HL-60 (cell line): ENCODE results near the gene KLF1.

Source experiments
- DNase-seq, 2 experiments: peaks; one replicate each; pipeline ENCODE4 v3.0.0-alpha.2; 2010 to 2020; ENCODE audit warnings: low read depth in 1 of 2, low spot score in 1 of 2
- H3K27ac ChIP-seq: fragments of 250-450 bp; sonication (Bioruptor Pico); replicated peaks from 2 replicates; pipeline ENCODE4 v1.5.1; 2020; ENCODE audit warnings: mild to moderate bottlenecking, moderate library complexity
- H3K27me3 ChIP-seq: fragments of 250-450 bp; sonication (Bioruptor Pico); 2 replicates; pipeline ENCODE4 v1.5.1; 2021; ENCODE audit warnings: mild to moderate bottlenecking, moderate library complexity; ENCODE audit not compliant: insufficient read depth, poor library complexity, severe bottlenecking
- H3K4me3 ChIP-seq: replicated peaks from 2 replicates; pipeline ENCODE4 v1.5.1; 2011; ENCODE audit warnings: mild to moderate bottlenecking, control low read depth, low read length; ENCODE audit not compliant: insufficient read depth
- GABPA ChIP-seq: IDR thresholded peaks from 2 replicates; pipeline ENCODE4 v1.6.1; 2012; ENCODE audit warnings: low read depth
- POLR2AphosphoS5 ChIP-seq: IDR thresholded peaks from 2 replicates; pipeline ENCODE4 v1.6.1; 2012; ENCODE audit warnings: low read depth
- SPI1 ChIP-seq: IDR thresholded peaks from 2 replicates; pipeline ENCODE4 v1.6.1; 2012; ENCODE audit warnings: low read depth, mild to moderate bottlenecking, borderline replicate concordance
- TF ChIP-seq, protein P1 (sequence below): IDR thresholded peaks from 2 replicates; pipeline ENCODE4 v1.6.1; 2012; ENCODE audit warnings: low read depth; ENCODE audit not compliant: insufficient replicate concordance
- TF ChIP-seq, protein P2 (sequence below): IDR thresholded peaks from one replicate; pipeline ENCODE4 v1.5.1; 2011; ENCODE audit warnings: low read length, control low read depth, inconsistent platforms; ENCODE audit not compliant: insufficient read depth

The KLF1 gene

DNA sequence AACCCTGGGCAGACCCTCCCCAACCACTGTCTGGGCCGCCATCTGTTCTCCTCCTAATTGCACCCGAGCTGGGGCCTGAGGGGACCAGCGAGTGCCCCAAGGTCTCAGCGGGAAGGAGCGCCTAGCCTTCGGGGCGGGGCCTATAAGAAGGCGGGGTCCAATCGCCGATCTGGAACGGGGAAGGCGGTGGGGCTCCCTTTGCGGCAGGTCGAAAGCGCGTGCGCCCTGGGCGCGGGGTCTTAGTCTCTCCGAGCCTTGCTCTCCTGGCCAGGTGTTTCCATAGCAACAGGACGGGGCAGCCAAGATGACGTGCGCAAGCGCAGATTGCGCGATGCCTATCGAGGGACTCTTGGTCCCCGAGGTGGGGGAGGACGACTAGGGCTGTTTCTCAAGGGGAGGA lies 45.9 kb downstream of the KLF1 start:
- DNase-seq: no peak
- Histone ChIP-seq H3K27me3 (peaks cover 56% of the 10 kb centered on the region), H3K4me3 (no peak overlapping the region), H3K27ac (no peak overlapping the region)
- TF ChIP-seq, protein P1, sequence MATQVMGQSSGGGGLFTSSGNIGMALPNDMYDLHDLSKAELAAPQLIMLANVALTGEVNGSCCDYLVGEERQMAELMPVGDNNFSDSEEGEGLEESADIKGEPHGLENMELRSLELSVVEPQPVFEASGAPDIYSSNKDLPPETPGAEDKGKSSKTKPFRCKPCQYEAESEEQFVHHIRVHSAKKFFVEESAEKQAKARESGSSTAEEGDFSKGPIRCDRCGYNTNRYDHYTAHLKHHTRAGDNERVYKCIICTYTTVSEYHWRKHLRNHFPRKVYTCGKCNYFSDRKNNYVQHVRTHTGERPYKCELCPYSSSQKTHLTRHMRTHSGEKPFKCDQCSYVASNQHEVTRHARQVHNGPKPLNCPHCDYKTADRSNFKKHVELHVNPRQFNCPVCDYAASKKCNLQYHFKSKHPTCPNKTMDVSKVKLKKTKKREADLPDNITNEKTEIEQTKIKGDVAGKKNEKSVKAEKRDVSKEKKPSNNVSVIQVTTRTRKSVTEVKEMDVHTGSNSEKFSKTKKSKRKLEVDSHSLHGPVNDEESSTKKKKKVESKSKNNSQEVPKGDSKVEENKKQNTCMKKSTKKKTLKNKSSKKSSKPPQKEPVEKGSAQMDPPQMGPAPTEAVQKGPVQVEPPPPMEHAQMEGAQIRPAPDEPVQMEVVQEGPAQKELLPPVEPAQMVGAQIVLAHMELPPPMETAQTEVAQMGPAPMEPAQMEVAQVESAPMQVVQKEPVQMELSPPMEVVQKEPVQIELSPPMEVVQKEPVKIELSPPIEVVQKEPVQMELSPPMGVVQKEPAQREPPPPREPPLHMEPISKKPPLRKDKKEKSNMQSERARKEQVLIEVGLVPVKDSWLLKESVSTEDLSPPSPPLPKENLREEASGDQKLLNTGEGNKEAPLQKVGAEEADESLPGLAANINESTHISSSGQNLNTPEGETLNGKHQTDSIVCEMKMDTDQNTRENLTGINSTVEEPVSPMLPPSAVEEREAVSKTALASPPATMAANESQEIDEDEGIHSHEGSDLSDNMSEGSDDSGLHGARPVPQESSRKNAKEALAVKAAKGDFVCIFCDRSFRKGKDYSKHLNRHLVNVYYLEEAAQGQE: no peak
- TF ChIP-seq, protein P2, sequence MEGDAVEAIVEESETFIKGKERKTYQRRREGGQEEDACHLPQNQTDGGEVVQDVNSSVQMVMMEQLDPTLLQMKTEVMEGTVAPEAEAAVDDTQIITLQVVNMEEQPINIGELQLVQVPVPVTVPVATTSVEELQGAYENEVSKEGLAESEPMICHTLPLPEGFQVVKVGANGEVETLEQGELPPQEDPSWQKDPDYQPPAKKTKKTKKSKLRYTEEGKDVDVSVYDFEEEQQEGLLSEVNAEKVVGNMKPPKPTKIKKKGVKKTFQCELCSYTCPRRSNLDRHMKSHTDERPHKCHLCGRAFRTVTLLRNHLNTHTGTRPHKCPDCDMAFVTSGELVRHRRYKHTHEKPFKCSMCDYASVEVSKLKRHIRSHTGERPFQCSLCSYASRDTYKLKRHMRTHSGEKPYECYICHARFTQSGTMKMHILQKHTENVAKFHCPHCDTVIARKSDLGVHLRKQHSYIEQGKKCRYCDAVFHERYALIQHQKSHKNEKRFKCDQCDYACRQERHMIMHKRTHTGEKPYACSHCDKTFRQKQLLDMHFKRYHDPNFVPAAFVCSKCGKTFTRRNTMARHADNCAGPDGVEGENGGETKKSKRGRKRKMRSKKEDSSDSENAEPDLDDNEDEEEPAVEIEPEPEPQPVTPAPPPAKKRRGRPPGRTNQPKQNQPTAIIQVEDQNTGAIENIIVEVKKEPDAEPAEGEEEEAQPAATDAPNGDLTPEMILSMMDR: no peak
- TF ChIP-seq POLR2AphosphoS5 (no peak), GABPA (no peak), SPI1 (no peak)

DNA sequence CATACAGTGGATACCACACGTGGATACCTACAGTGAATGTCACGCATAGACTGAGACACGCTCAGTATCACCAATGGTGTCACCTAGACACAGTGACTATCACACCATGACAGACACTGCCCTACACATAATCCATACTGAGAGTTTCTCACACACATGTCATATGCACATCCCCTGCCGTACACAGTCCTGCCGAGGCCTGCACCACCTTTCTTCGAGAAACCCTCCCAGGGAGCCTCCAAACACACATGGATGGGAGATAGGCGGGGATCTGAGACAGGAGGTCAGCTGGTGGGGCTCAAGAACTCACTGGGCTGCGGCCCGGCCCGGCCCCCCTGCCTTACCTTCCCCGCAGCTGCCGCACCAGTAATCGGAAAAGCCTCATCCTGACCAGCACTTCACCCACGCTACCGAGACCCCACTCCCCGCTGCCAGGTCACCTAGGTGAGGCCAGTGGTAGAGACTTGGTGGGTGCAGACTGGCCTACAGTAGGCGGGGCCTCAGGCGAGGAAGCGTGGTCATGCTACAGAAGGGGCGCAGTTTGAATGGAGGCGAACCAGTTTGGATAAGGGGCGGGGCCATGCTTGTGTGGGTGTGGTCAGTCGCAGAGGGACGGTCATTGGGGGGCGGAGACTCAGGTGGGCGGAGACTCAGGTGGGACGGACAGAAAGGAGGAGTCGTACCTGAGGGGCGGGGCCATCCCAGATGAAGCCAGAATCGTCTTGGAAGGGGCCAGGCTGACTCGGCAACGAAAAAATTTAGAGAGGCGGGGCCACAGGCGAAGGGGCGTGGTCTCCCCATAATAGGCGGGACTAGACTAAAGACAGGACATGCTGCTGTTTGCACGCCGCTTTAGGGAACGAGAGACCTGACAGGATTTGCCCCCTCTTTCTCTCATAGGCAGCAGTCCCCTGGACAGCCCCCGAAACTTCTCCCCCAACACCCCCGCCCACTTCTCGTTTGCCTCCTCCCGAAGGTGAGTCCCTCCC lies 46.6 kb downstream of the KLF1 start:
- peak; percentile 35 to 44 for DNase-seq
- H3K4me3 ChIP-seq: no peak overlapping the region
- TF ChIP-seq GABPA (no peak), POLR2AphosphoS5 (no peak), SPI1 (no peak)
- TF ChIP-seq, protein P2: no peak
- TF ChIP-seq, protein P1: no peak
- no peak overlapping the region for H3K27ac ChIP-seq
- peaks cover 63% of the 10 kb centered on the region for H3K27me3 ChIP-seq

DNA sequence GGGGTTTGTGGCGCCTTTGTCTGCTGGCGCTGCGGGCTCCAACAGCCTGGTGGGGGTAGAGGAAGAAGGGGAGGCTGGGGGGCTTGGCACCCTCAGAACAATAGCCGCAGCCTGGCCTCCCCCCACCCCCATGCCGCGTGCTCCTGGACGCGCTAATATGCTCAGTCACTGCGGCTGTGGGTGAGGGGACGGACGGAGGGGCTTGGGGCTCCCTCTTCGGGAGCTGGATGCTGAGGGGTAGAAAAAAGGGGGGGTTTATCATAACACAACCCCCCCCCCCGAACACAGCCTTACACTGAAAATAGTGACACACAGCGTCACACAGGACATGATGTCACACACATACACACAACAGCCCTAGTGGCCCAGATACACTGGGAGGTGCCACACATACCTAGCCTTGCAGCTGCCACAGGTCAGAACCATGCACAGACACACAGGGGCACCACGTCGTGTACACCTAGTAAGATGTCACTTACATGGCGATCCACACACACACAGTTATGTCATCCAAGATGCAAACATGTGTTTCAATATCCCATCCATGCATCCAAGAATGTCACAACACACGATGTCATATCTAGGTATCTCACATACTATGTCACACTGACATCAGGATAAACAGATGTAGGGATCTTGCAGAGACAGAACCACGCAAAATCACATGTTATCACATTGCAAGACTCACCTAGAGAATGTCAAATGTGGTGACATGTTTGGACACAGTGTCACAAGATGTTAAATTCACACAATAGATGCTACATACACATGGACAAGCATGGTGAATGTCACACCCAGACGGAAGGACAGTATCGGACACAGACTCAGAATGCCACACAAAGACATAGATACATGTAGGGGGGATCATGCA lies 47.9 kb downstream of the KLF1 start:
- Histone ChIP-seq H3K4me3 (peak overlapping the region; percentile 39), H3K27me3 (peaks cover 76% of the 10 kb centered on the region), H3K27ac (no peak overlapping the region)
- DNase-seq: no peak
- TF ChIP-seq SPI1: no peak
- TF ChIP-seq, protein P1: no peak
- no peak for TF ChIP-seq GABPA
- TF ChIP-seq, protein P2: no peak
